Measurements from ENCODE around the gene UNC50.
A peak's percentile ranks its signal among the peaks of the same experiment; 100 is the strongest.

UNC50 gene

DNA sequence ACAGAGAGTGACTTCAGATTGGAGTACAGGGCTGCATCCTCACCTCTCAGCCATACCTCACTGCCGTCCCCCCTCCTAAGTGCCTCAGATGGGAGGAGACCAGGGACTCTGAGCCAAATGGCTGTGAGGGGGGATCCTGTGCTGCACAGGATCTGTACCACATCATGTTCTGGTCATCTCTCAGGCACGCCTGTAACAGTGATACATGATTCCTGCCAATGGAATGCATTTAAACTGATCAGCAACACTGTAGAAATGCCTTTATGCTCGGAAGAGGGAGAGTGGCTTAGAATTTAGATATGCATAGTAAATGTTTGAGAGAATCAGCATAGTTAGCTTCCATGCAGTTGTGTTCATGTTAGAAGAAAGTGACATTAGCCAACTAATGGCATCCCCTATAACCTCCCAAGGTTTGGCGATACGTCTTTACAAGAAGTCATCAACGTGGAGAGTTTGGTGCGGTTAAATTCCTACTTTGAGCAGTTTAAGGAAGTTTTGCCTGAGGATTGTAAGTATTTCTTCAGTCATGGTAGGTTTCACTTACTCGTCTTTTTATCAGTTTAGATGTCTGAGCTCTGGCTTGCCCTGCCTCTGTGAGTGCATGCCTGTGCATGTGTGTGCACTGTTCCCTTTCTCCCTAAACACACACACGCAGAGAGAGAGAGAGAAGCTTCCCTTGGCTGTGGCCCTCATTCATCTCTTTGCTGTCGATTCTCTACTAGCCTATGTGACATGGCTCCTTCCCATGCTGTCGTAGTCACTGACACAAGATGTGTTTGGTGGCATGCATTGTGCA lies 40.0 kb upstream of the UNC50 start:
- TF ChIP-seq, protein P1, sequence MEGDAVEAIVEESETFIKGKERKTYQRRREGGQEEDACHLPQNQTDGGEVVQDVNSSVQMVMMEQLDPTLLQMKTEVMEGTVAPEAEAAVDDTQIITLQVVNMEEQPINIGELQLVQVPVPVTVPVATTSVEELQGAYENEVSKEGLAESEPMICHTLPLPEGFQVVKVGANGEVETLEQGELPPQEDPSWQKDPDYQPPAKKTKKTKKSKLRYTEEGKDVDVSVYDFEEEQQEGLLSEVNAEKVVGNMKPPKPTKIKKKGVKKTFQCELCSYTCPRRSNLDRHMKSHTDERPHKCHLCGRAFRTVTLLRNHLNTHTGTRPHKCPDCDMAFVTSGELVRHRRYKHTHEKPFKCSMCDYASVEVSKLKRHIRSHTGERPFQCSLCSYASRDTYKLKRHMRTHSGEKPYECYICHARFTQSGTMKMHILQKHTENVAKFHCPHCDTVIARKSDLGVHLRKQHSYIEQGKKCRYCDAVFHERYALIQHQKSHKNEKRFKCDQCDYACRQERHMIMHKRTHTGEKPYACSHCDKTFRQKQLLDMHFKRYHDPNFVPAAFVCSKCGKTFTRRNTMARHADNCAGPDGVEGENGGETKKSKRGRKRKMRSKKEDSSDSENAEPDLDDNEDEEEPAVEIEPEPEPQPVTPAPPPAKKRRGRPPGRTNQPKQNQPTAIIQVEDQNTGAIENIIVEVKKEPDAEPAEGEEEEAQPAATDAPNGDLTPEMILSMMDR (IDR thresholded peaks at IDR 0.05; ENCODE audit: low read depth, low read length, missing control alignments) = no peak
- no peak for DNase-seq
- peaks cover 5% of the 10 kb centered on the region for H3K36me3 ChIP-seq (replicated peaks)
- no peak overlapping the region for H3K27ac ChIP-seq
- in situ Hi-C loops (cut with HindIII; ENCODE audit: low pct_ligation_motif_present, low sequenced_read_pairs) = no loop called here
- no peaks in the 10 kb centered on the region for H3K27me3 ChIP-seq (replicated peaks)
- no peak overlapping the region for H3K4me3 ChIP-seq (ENCODE audit: low read depth, low read length)

DNA sequence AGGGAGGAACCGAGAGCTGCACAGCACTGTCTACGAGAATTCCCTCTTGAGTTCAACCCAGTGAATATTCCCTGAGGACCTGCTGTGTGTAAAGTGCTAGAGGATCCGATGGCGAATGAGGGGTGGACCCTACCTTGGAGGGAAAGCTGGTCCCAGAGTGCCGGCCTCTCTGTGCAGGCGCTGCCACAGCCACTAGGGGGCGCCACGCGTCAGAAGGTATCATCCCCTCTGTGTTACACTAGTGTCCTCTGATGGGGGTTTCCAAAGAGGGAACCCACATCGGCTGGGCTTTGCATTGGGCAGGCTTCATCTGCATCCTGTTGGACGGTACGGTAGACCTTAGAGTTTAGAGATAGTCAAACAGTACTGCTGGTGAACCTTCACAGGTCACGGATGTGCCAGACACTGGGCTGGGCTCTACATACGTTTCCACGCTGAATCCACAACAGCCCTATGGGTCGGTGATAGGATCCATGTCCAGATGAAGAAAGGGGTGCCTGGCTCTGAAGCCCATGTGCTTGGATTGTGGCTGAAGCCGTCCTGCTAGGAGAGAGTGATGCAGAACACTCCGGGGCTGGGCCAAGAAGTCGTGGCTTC lies 39.1 kb upstream of the UNC50 start:
- no peak overlapping the region for H3K27ac ChIP-seq
- peak; percentile 11 for DNase-seq
- H3K27me3 ChIP-seq (replicated peaks) = no peaks in the 10 kb centered on the region
- TF ChIP-seq, protein P1 (IDR thresholded peaks at IDR 0.05; ENCODE audit: low read depth, low read length, missing control alignments) = peak; percentile 88
- in situ Hi-C loops (cut with HindIII; ENCODE audit: low pct_ligation_motif_present, low sequenced_read_pairs) = no loop called here
- H3K36me3 ChIP-seq (replicated peaks) = peaks cover 5% of the 10 kb centered on the region
- no peak overlapping the region for H3K4me3 ChIP-seq (ENCODE audit: low read depth, low read length)

DNA sequence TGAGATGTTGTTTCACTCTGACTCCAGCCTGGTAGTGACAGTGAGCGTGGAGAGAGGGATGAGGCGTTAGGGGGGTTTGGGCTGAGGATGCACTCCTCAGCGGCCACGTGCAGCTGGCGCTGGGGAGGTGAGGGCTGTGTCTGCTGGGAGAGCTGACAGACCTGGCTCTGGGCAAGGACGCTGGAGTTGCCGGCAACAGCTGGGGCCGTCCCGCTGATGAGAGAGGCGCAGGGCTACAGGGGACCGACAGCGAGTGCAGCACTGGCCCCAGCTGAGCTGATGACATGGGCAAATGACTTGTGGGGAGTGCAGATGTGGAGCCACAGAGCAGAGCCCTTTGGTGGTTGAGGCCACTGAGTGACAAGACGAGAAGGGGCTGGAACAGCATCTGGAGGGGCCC lies 38.5 kb upstream of the UNC50 start:
- Histone ChIP-seq H3K27me3 (replicated peaks) (no peaks in the 10 kb centered on the region), H3K4me3 (ENCODE audit: low read depth, low read length) (no peak overlapping the region), H3K36me3 (replicated peaks) (peaks cover 5% of the 10 kb centered on the region), H3K27ac (no peak overlapping the region)
- TF ChIP-seq, protein P1 (IDR thresholded peaks at IDR 0.05; ENCODE audit: low read depth, low read length, missing control alignments) = no peak
- no peak for DNase-seq
- in situ Hi-C loops (cut with HindIII; ENCODE audit: low pct_ligation_motif_present, low sequenced_read_pairs) = no loop called here

DNA sequence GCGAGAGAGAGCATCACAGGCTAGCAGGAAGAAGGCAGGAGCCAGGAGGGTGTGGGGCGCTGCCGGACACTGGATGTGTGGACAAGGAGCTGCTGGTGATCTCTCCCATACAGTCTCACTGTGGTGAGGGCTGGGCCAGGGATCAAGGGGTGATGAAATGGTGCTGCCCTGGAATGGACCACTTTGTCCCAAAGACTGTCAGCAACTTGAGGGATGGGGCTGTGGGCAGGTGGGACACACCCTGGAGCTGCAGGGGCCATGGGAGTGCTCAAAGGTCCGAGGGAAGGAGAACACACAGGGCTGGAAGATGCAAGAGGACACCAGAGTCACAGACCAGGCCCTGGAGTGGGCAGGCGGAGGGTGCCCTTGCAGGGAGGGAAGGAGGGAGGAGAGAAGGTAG lies 38.0 kb upstream of the UNC50 start:
- in situ Hi-C loops (cut with HindIII; ENCODE audit: low pct_ligation_motif_present, low sequenced_read_pairs) = no loop called here
- no peak for DNase-seq
- Histone ChIP-seq H3K4me3 (ENCODE audit: low read depth, low read length) (no peak overlapping the region), H3K27ac (no peak overlapping the region), H3K27me3 (replicated peaks) (no peaks in the 10 kb centered on the region), H3K36me3 (replicated peaks) (peaks cover 3% of the 10 kb centered on the region)
- TF ChIP-seq, protein P1 (IDR thresholded peaks at IDR 0.05; ENCODE audit: low read depth, low read length, missing control alignments) = no peak

DNA sequence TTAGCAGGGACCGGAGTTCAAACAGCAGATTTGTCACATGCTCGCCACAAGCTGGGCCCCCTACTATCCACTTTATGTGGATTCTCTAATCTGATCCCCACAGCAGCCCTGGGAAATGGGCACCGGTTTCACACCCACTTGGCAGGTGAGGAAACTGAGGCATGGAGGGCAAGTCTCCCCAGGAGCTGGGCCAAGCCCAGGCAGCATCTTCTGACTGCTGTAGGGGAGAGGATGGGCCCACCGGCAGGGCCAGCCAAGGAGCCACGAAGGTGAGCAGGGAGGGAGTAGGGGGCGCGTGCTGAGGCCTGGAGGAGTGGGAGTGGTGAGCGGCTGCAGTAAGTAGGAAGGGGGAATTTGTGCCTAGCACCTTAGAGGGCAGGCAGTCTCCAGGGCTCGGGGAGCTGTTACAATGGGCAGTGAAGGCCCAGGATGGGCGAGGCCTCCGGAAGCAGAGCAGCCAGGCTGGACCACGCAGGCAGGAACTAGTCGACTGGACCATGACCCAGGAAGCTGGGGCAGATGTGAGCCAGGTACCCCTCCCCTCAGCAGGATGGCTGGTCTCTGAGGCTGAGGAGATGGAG lies 37.2 kb upstream of the UNC50 start:
- Histone ChIP-seq H3K27ac (no peak overlapping the region), H3K4me3 (ENCODE audit: low read depth, low read length) (no peak overlapping the region), H3K36me3 (replicated peaks) (peaks cover 2% of the 10 kb centered on the region), H3K27me3 (replicated peaks) (no peaks in the 10 kb centered on the region)
- DNase-seq = no peak
- TF ChIP-seq, protein P1 (IDR thresholded peaks at IDR 0.05; ENCODE audit: low read depth, low read length, missing control alignments) = no peak
- in situ Hi-C loops (cut with HindIII; ENCODE audit: low pct_ligation_motif_present, low sequenced_read_pairs) = no loop called here
